ENCODE data around the gene SEPTIN8.

GRCh38 chr5:132781029-132781428 is 4.0 kb upstream of the SEPTIN8 start:
- TF ChIP-seq EP300 (IDR thresholded peaks at IDR 0.05) = no peak
- TF ChIP-seq CTCF (IDR thresholded peaks at IDR 0.05) = no peak
